Measurements from ENCODE around the gene CERS1.

Gene CERS1

GRCh38 chr19:18905513-18906236 is 9.7 kb upstream of the CERS1 start:
- ATAC-seq: peak; percentile 8; the same call in 1 of the 3 replicates
- no peak for TF ChIP-seq ISL1 (CRISPR knock-in tag; IDR thresholded peaks at IDR 0.05)
- no peak for TF ChIP-seq CREB5 (CRISPR knock-in tag; IDR thresholded peaks at IDR 0.05; ENCODE audit: low read depth)
- no peak for TF ChIP-seq ARNTL (CRISPR knock-in tag; IDR thresholded peaks at IDR 0.05; ENCODE audit: borderline replicate concordance, low read depth)
- no peak for TF ChIP-seq TSHZ2 (CRISPR knock-in tag; IDR thresholded peaks at IDR 0.05)
- no peak for TF ChIP-seq CSDC2 (CRISPR knock-in tag; IDR thresholded peaks at IDR 0.05)
- TF ChIP-seq ZC3H10 (CRISPR knock-in tag; IDR thresholded peaks at IDR 0.05): no peak

GRCh38 chr19:18905058-18905456 is 9.1 kb upstream of the CERS1 start:
- ATAC-seq: no peak; the same call in 2 of the 3 replicates
- no peak for TF ChIP-seq CSRNP3 (CRISPR knock-in tag; IDR thresholded peaks at IDR 0.05)
- no peak for TF ChIP-seq RARB (CRISPR knock-in tag; IDR thresholded peaks at IDR 0.05)
- no peak for TF ChIP-seq POU6F1 (CRISPR knock-in tag; IDR thresholded peaks at IDR 0.05; ENCODE audit: borderline replicate concordance, low read depth)
- TF ChIP-seq ZC3H10 (CRISPR knock-in tag; IDR thresholded peaks at IDR 0.05): no peak
- no peak for TF ChIP-seq ZNF70 (CRISPR knock-in tag; IDR thresholded peaks at IDR 0.05)

GRCh38 chr19:18904334-18905057 is 8.5 kb upstream of the CERS1 start:
- ATAC-seq: no peak; the same call in 2 of the 3 replicates
- TF ChIP-seq PPARA (CRISPR knock-in tag; IDR thresholded peaks at IDR 0.05; ENCODE audit: borderline replicate concordance): no peak
- no peak for TF ChIP-seq OSR1 (CRISPR knock-in tag; IDR thresholded peaks at IDR 0.05)

GRCh38 chr19:18903156-18904037 is 7.4 kb upstream of the CERS1 start:
- ATAC-seq: no peak
- TF ChIP-seq PATZ1 (CRISPR knock-in tag; IDR thresholded peaks at IDR 0.05; ENCODE audit: borderline replicate concordance) (no peak), CREB5 (CRISPR knock-in tag; IDR thresholded peaks at IDR 0.05; ENCODE audit: low read depth) (no peak), OSR1 (CRISPR knock-in tag; IDR thresholded peaks at IDR 0.05) (no peak), TOX (CRISPR knock-in tag; IDR thresholded peaks at IDR 0.05; ENCODE audit: borderline replicate concordance) (no peak), TSHZ2 (CRISPR knock-in tag; IDR thresholded peaks at IDR 0.05) (no peak), BACH2 (CRISPR knock-in tag; IDR thresholded peaks at IDR 0.05; ENCODE audit: borderline replicate concordance) (no peak), ESRRG (CRISPR knock-in tag; IDR thresholded peaks at IDR 0.05) (no peak), ZNF565 (CRISPR knock-in tag; conservative IDR thresholded peaks at IDR 0.05; ENCODE audit: low read depth) (no peak), CSDC2 (CRISPR knock-in tag; IDR thresholded peaks at IDR 0.05) (no peak), ARNTL (CRISPR knock-in tag; IDR thresholded peaks at IDR 0.05; ENCODE audit: borderline replicate concordance, low read depth) (no peak), ZFP3 (CRISPR knock-in tag; IDR thresholded peaks at IDR 0.05) (no peak), TCF4 (CRISPR knock-in tag; IDR thresholded peaks at IDR 0.05; ENCODE audit: borderline replicate concordance) (no peak)
